Measurements from ENCODE around the gene GLOD4.
A peak's percentile ranks its signal among the peaks of the same experiment; 100 is the strongest.
"Not testable (repeated sequence)": the region's sequence is repeated elsewhere in the genome, so short reads cannot be mapped to it uniquely, and the experiment has no call there.

The GLOD4 gene

GRCh38 chr17:773467-774312, 8.4 kb downstream of the GLOD4 start:
- DNase-seq (ENCODE audit: low read depth in 2 of 2) = no peak

- DNase-seq (ENCODE audit: low read depth in 2 of 2) = no peak
Observed at GRCh38 chr17:773016-773415, 9.1 kb downstream of the GLOD4 start.

- no peak for DNase-seq (ENCODE audit: low read depth in 2 of 2)
Observed at GRCh38 chr17:767076-767475, 15.0 kb downstream of the GLOD4 start.

- DNase-seq (ENCODE audit: low read depth in 2 of 2) = no peak
Observed at GRCh38 chr17:760371-760770, 21.7 kb downstream of the GLOD4 start.

- no peak for DNase-seq (ENCODE audit: low read depth in 2 of 2)
Observed at GRCh38 chr17:759964-760363, 22.1 kb downstream of the GLOD4 start.

- not testable (repeated sequence) for DNase-seq (ENCODE audit: low read depth in 2 of 2)
Observed at GRCh38 chr17:756010-756567, 26.0 kb downstream of the GLOD4 start.

- DNase-seq (ENCODE audit: low read depth in 2 of 2) = not testable (repeated sequence)
Observed at GRCh38 chr17:755319-755961, 26.6 kb downstream of the GLOD4 start.

- DNase-seq (ENCODE audit: low read depth in 2 of 2) = no peak
Observed at GRCh38 chr17:753418-753817, 28.7 kb downstream of the GLOD4 start.

- DNase-seq (ENCODE audit: low read depth in 2 of 2) = peak in 1 of 2 donors; percentile 19
Observed at GRCh38 chr17:752620-753219, 29.4 kb downstream of the GLOD4 start.

GRCh38 chr17:752002-752619, 30.0 kb downstream of the GLOD4 start, which contains the start of gene GEMIN4:
Gene GEMIN4 (minus strand): TSS chr17:752264. CDS start chr17:752142, 122 bp downstream.
- DNase-seq (ENCODE audit: low read depth in 2 of 2) = peak; percentile 98 to 99

- peak; percentile 10 to 15 for DNase-seq (ENCODE audit: low read depth in 2 of 2)
Observed at GRCh38 chr17:751269-752001, 30.6 kb downstream of the GLOD4 start.

- no peak for DNase-seq (ENCODE audit: low read depth in 2 of 2)
Observed at GRCh38 chr17:750431-751037, 31.5 kb downstream of the GLOD4 start.

GRCh38 chr17:749359-749758, 32.7 kb downstream of the GLOD4 start:
- not testable (repeated sequence) for DNase-seq (ENCODE audit: low read depth in 2 of 2)

GRCh38 chr17:748604-749003, 33.5 kb downstream of the GLOD4 start:
- DNase-seq (ENCODE audit: low read depth in 2 of 2) = not testable (repeated sequence)

- no peak for DNase-seq (ENCODE audit: low read depth in 2 of 2)
Observed at GRCh38 chr17:746783-747629, 35.1 kb downstream of the GLOD4 start.

GRCh38 chr17:746181-746580, 35.9 kb downstream of the GLOD4 start:
- no peak for DNase-seq (ENCODE audit: low read depth in 2 of 2)

GRCh38 chr17:745406-745805, 36.7 kb downstream of the GLOD4 start:
- DNase-seq (ENCODE audit: low read depth in 2 of 2) = no peak

GRCh38 chr17:744937-745336, 37.1 kb downstream of the GLOD4 start:
- DNase-seq (ENCODE audit: low read depth in 2 of 2) = no peak

- no peak for DNase-seq (ENCODE audit: low read depth in 2 of 2)
Observed at GRCh38 chr17:743139-743538, 38.9 kb downstream of the GLOD4 start.
